Transverse colon (tissue), 4 donors: ENCODE results near the gene SIRPB2.

Experiments used
- CTCF ChIP-seq, 5 experiments: fragments of 200-600 bp in 3 of 5; fragments of 450-650 bp in 2 of 5; sonication (generic) in 3 of 5; IDR thresholded peaks; 1 replicate in 2 of 5; 2 replicates in 3 of 5; pipeline ENCODE4 v1.5.1; 2016 to 2017; ENCODE audit warnings: antibody characterized with exemption in 5 of 5, inconsistent platforms in 3 of 5, mild to moderate bottlenecking in 2 of 5, moderate library complexity in 1 of 5
- EP300 ChIP-seq: sonication (generic); formaldehyde crosslinking; IDR thresholded peaks from one replicate; pipeline ENCODE4 v1.6.1; 2017; ENCODE audit warnings: antibody characterized with exemption, low read depth
- POLR2A ChIP-seq: fragments of 450-650 bp; IDR thresholded peaks from one replicate; pipeline ENCODE4 v1.6.1; 2016; ENCODE audit warnings: antibody characterized with exemption, mild to moderate bottlenecking, moderate library complexity
- POLR2AphosphoS5 ChIP-seq, 3 donors: sonication (generic); formaldehyde crosslinking; IDR thresholded peaks; one replicate each; pipeline ENCODE4 v1.6.1; 2016; ENCODE audit warnings: antibody characterized with exemption in 3 of 3

GRCh38 chr20:1469925-1470571 is 21.2 kb downstream of the SIRPB2 start:
- TF ChIP-seq CTCF (IDR thresholded peaks at IDR 0.05) (peak; percentile 58 to 84 (median 67)), POLR2A (no peak), POLR2AphosphoS5 (IDR thresholded peaks at IDR 0.05) (peak in 2 of 3 donors; percentile 52), EP300 (no peak)
